GM12864 (cell line): Measurements from ENCODE around the gene MTIF3.

Source experiments
- DNase-seq: peaks from one replicate; pipeline ENCODE4 v3.0.0-alpha.2; 2011; ENCODE audit warnings: low read depth
- H3K4me3 ChIP-seq: 2 replicates; pipeline ENCODE4 v1.5.1; 2011; ENCODE audit warnings: mild to moderate bottlenecking, low read depth, low read length, control low read depth
- CTCF ChIP-seq: IDR thresholded peaks from 2 replicates; pipeline ENCODE4 v1.5.1; 2011; ENCODE audit warnings: low read depth, mild to moderate bottlenecking, moderate library complexity, low read length, control low read depth, inconsistent platforms; ENCODE audit errors: missing control alignments

MTIF3 gene

GRCh38 chr13:27427641-27428040 is 22.7 kb downstream of the MTIF3 start:
- no peak for TF ChIP-seq CTCF
- no peak for DNase-seq
- no peak overlapping the region for H3K4me3 ChIP-seq

- peak; percentile 65 for DNase-seq
- H3K4me3 ChIP-seq: peak overlapping the region; percentile 94
- TF ChIP-seq CTCF: peak; percentile 40
Measured at GRCh38 chr13:27425918-27426630, 24.3 kb downstream of the MTIF3 start.

GRCh38 chr13:27425158-27425917 is 25.0 kb downstream of the MTIF3 start:
- DNase-seq: no peak
- TF ChIP-seq CTCF: no peak
- H3K4me3 ChIP-seq: peak overlapping the region; percentile 94

- H3K4me3 ChIP-seq: peak within 1 kb of the TSS; percentile 94
- peak; percentile 47 for DNase-seq
- no peak for TF ChIP-seq CTCF
Measured at GRCh38 chr13:27424246-27425157, 25.9 kb downstream of the MTIF3 start, which contains the start of gene GTF3A. GTF3A (plus strand) TSS chr13:27424619.

- DNase-seq: no peak
- TF ChIP-seq CTCF: no peak
- H3K4me3 ChIP-seq: no peak overlapping the region
Measured at GRCh38 chr13:27423333-27423732, 27.0 kb downstream of the MTIF3 start.

- no peak for DNase-seq
- no peak for TF ChIP-seq CTCF
Measured at GRCh38 chr13:27421101-27421871, 29.1 kb downstream of the MTIF3 start.

More at GRCh38 chr13:27421101-27421871, 29.1 kb downstream of the MTIF3 start:
- H3K4me3 ChIP-seq: no peak overlapping the region
